KOPT-K1 (cell line): ENCODE results near the gene PRDM11.

Source experiments
- H3K27ac ChIP-seq: fragments of 200-600 bp; sonication (generic); 2 replicates; pipeline ENCODE4 v1.5.1; 2016; ENCODE audit warnings: antibody characterized with exemption, mild to moderate bottlenecking, low read depth, low read length; ENCODE audit not compliant: poor library complexity, severe bottlenecking
- H3K36me3 ChIP-seq: fragments of 200-600 bp; sonication (generic); 2 replicates; pipeline ENCODE4 v1.5.1; 2017; ENCODE audit warnings: antibody characterized with exemption, mild to moderate bottlenecking, low read length, moderate library complexity; ENCODE audit not compliant: insufficient read depth
- H3K9me3 ChIP-seq: fragments of 200-600 bp; sonication (generic); 2 replicates; pipeline ENCODE4 v1.5.1; 2017; ENCODE audit warnings: antibody characterized with exemption, low read length, mild to moderate bottlenecking; ENCODE audit not compliant: insufficient read depth, poor library complexity, severe bottlenecking

Gene PRDM11

GRCh38 chr11:45149483-45150056 is 3.1 kb downstream of the PRDM11 start:
- H3K27ac ChIP-seq: no peak overlapping the region
- no peaks in the 10 kb centered on the region for H3K36me3 ChIP-seq
- H3K9me3 ChIP-seq: no peaks in the 10 kb centered on the region

- no peaks in the 10 kb centered on the region for H3K36me3 ChIP-seq
- H3K9me3 ChIP-seq: no peaks in the 10 kb centered on the region
Observed at GRCh38 chr11:45150301-45150700, 3.9 kb downstream of the PRDM11 start.

GRCh38 chr11:45150943-45151342 is 4.5 kb downstream of the PRDM11 start:
- H3K9me3 ChIP-seq: no peaks in the 10 kb centered on the region
- H3K36me3 ChIP-seq: no peaks in the 10 kb centered on the region
- no peak overlapping the region for H3K27ac ChIP-seq

More at GRCh38 chr11:45150301-45150700, 3.9 kb downstream of the PRDM11 start:
- H3K27ac ChIP-seq: no peak overlapping the region

- Histone ChIP-seq H3K36me3 (no peaks in the 10 kb centered on the region), H3K27ac (no peak overlapping the region), H3K9me3 (no peaks in the 10 kb centered on the region)
Observed at GRCh38 chr11:45151362-45151982, 5.0 kb downstream of the PRDM11 start.

GRCh38 chr11:45152740-45153595 is 6.5 kb downstream of the PRDM11 start:
- H3K27ac ChIP-seq: no peak overlapping the region
- H3K9me3 ChIP-seq: no peaks in the 10 kb centered on the region
- H3K36me3 ChIP-seq: no peaks in the 10 kb centered on the region

- H3K9me3 ChIP-seq: no peaks in the 10 kb centered on the region
- H3K27ac ChIP-seq: no peak overlapping the region
- H3K36me3 ChIP-seq: no peaks in the 10 kb centered on the region
Observed at GRCh38 chr11:45154276-45154675, 7.8 kb downstream of the PRDM11 start.

- Histone ChIP-seq H3K27ac (no peak overlapping the region), H3K9me3 (no peaks in the 10 kb centered on the region), H3K36me3 (no peaks in the 10 kb centered on the region)
Observed at GRCh38 chr11:45155058-45155551, 8.7 kb downstream of the PRDM11 start.

GRCh38 chr11:45155627-45156180 is 9.3 kb downstream of the PRDM11 start:
- no peak overlapping the region for H3K27ac ChIP-seq
- H3K9me3 ChIP-seq: no peaks in the 10 kb centered on the region
- no peaks in the 10 kb centered on the region for H3K36me3 ChIP-seq

- H3K9me3 ChIP-seq: no peaks in the 10 kb centered on the region
- no peaks in the 10 kb centered on the region for H3K36me3 ChIP-seq
- no peak overlapping the region for H3K27ac ChIP-seq
Observed at GRCh38 chr11:45156201-45156600, 9.8 kb downstream of the PRDM11 start.

- Histone ChIP-seq H3K9me3 (no peaks in the 10 kb centered on the region), H3K36me3 (no peaks in the 10 kb centered on the region), H3K27ac (no peak overlapping the region)
Observed at GRCh38 chr11:45156741-45157140, 10.3 kb downstream of the PRDM11 start.

GRCh38 chr11:45157247-45158209 is 11.1 kb downstream of the PRDM11 start:
- H3K9me3 ChIP-seq: no peaks in the 10 kb centered on the region
- H3K36me3 ChIP-seq: no peaks in the 10 kb centered on the region
- no peak overlapping the region for H3K27ac ChIP-seq

GRCh38 chr11:45158210-45158731 is 11.8 kb downstream of the PRDM11 start:
- Histone ChIP-seq H3K27ac (no peak overlapping the region), H3K9me3 (no peaks in the 10 kb centered on the region), H3K36me3 (no peaks in the 10 kb centered on the region)

GRCh38 chr11:45158891-45159605 is 12.6 kb downstream of the PRDM11 start:
- Histone ChIP-seq H3K27ac (no peak overlapping the region), H3K36me3 (no peaks in the 10 kb centered on the region), H3K9me3 (no peaks in the 10 kb centered on the region)
